ENCODE data around the gene MVB12B.

DNA sequence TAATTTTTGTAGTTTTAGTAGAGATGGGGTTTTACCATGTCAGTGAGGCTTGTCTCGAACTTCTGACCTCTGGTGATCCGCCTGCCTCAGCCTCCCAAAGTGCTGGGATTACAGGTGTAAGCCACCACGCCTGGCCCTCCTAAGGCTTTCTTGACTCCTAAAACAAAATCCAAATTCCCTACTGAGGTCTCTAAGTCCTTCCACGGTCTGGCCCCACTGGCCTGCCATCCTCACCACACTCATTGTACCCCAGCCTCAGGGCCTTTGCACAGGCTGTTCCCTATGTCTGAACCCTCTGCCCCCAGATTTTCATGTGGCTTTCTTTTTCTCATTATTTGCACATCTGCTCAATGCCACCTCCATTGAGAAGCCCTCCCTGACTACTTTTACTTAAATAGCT lies 34.7 kb upstream of the MVB12B start:
- TF ChIP-seq, protein P1, sequence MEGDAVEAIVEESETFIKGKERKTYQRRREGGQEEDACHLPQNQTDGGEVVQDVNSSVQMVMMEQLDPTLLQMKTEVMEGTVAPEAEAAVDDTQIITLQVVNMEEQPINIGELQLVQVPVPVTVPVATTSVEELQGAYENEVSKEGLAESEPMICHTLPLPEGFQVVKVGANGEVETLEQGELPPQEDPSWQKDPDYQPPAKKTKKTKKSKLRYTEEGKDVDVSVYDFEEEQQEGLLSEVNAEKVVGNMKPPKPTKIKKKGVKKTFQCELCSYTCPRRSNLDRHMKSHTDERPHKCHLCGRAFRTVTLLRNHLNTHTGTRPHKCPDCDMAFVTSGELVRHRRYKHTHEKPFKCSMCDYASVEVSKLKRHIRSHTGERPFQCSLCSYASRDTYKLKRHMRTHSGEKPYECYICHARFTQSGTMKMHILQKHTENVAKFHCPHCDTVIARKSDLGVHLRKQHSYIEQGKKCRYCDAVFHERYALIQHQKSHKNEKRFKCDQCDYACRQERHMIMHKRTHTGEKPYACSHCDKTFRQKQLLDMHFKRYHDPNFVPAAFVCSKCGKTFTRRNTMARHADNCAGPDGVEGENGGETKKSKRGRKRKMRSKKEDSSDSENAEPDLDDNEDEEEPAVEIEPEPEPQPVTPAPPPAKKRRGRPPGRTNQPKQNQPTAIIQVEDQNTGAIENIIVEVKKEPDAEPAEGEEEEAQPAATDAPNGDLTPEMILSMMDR (IDR thresholded peaks at IDR 0.05) = no peak
- no peak for TF ChIP-seq POLR2A (IDR thresholded peaks at IDR 0.05)
- TF ChIP-seq EP300 (IDR thresholded peaks at IDR 0.05) = no peak

Measured in tibial nerve (tissue), 4 donors.